GM12878 (cell line): ENCODE results near the gene ASB3. TPM values are rescaled to one million over a fixed set of nuclear protein-coding genes. Genes with fewer than 3 reads are reported as not detected.

Experiments used
- BRCA1 ChIP-seq: IDR thresholded peaks from 2 replicates; pipeline ENCODE4 v1.6.1; 2011; ENCODE audit warnings: low read depth, low read length, improper control_type of control experiment
- EGR1 ChIP-seq, 2 experiments: IDR thresholded peaks; 1 replicate in 1 of 2; 2 replicates in 1 of 2; pipeline ENCODE4 v1.6.1; 2011 to 2012; ENCODE audit warnings: low read depth in 2 of 2, low read length in 2 of 2, borderline replicate concordance in 1 of 2, mild to moderate bottlenecking in 1 of 2, moderate library complexity in 1 of 2
- ESRRA ChIP-seq: IDR thresholded peaks from 2 replicates; pipeline ENCODE4 v1.6.1; 2012; ENCODE audit warnings: mild to moderate bottlenecking, low read length, improper control_type of control experiment
- NR2F1 ChIP-seq: fragments of 450-650 bp; conservative IDR thresholded peaks from 2 replicates; pipeline ENCODE4 v1.6.1; 2017; ENCODE audit warnings: mild to moderate bottlenecking
- PAX5 ChIP-seq: IDR thresholded peaks from 2 replicates; pipeline ENCODE4 v1.6.1; 2011; ENCODE audit warnings: low read depth, low read length, borderline replicate concordance
- TCF12 ChIP-seq: IDR thresholded peaks from 2 replicates; pipeline ENCODE4 v1.6.1; 2011; ENCODE audit warnings: low read depth, mild to moderate bottlenecking, low read length
- ZBTB33 ChIP-seq: fragments of 450-650 bp; IDR thresholded peaks from 2 replicates; pipeline ENCODE4 v1.6.1; 2017; ENCODE audit warnings: mild to moderate bottlenecking
- polyA plus RNA-seq, 11 experiments: library from polyadenylated mRNA; depleted of rRNA in 4 of 11; unstranded in 6 of 11; stranded (reverse) in 5 of 11; fragments of >200 nt; fragmentation: Nextera tagmentation in 4 of 11; fragmentation: Illumina TruSeq in 1 of 11; extraction: Ambion mirVana in 4 of 11; extraction: Trizol in 1 of 11; gene quantifications; 1 replicate in 1 of 11; 2 replicates in 10 of 11; pipeline versions ENCODE4 v1.2.1 to v1.2.3, GENCODE V29; 2011 to 2016; ENCODE audit warnings: inconsistent platforms in 2 of 11, missing spikeins in 2 of 11, low read depth in 1 of 11
- total RNA-seq, 4 experiments: library from RNA; depleted of rRNA in 3 of 4; stranded (reverse); fragments of >200 nt in 3 of 4; fragmentation: Illumina TruSeq in 1 of 4; extraction: Trizol in 1 of 4; gene quantifications; 2 replicates each; pipeline versions ENCODE4 v1.2.1 to v1.2.3, GENCODE V29; 2013 to 2021
- TF ChIP-seq, protein P1 (sequence below): fragments of 450-650 bp; formaldehyde crosslinking; IDR thresholded peaks from 2 replicates; pipeline ENCODE4 v1.5.0; 2022; ENCODE audit warnings: mild to moderate bottlenecking, missing genetic modification characterization

ASB3 gene
- total and polyA plus RNA-seq, 10 of the 15 experiments (the other 5 are each of a cell fraction or from before 2014, with no cell fraction given): 16.4 to 30.9 (median 22.6) TPM

DNA sequence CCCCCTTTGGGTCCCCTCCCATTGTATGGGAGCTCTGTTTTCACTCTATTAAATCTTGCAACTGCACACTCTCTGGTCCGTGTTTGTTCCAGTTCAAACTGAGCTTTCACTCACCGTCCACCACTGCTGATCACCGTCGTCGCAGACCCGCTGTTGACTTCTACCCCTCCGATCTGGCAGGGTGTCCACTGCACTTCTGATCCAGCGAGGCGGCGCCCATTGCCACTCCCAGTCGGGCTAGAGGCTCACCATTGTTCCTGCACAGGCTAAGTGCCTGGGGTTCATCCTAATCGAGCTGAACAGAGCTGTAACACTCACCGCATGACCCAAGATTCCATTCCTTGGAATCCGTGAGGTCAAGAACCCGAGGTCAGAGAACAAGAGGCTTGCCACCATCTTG is 30.1 kb downstream of the ASB3 start (continued):
- TF ChIP-seq ZBTB33 (no peak), NR2F1 (no peak), TCF12 (no peak), ESRRA (no peak), EGR1 (IDR thresholded peaks at IDR 0.05; ENCODE audit: borderline replicate concordance in 1 of 2, low read depth in 2 of 2, low read length in 2 of 2) (no peak), PAX5 (no peak), BRCA1 (no peak)
- TF ChIP-seq, protein P1, sequence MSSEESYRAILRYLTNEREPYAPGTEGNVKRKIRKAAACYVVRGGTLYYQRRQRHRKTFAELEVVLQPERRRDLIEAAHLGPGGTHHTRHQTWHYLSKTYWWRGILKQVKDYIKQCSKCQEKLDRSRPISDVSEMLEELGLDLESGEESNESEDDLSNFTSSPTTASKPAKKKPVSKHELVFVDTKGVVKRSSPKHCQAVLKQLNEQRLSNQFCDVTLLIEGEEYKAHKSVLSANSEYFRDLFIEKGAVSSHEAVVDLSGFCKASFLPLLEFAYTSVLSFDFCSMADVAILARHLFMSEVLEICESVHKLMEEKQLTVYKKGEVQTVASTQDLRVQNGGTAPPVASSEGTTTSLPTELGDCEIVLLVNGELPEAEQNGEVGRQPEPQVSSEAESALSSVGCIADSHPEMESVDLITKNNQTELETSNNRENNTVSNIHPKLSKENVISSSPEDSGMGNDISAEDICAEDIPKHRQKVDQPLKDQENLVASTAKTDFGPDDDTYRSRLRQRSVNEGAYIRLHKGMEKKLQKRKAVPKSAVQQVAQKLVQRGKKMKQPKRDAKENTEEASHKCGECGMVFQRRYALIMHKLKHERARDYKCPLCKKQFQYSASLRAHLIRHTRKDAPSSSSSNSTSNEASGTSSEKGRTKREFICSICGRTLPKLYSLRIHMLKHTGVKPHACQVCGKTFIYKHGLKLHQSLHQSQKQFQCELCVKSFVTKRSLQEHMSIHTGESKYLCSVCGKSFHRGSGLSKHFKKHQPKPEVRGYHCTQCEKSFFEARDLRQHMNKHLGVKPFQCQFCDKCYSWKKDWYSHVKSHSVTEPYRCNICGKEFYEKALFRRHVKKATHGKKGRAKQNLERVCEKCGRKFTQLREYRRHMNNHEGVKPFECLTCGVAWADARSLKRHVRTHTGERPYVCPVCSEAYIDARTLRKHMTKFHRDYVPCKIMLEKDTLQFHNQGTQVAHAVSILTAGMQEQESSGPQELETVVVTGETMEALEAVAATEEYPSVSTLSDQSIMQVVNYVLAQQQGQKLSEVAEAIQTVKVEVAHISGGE (CRISPR knock-in tag): no peak
- TF ChIP-seq, all 136 proteins: peak for 0
